H1 (cell line): ENCODE data around the gene SLC12A6. TPM values are rescaled to one million over a fixed set of nuclear protein-coding genes. Genes with fewer than 3 reads are reported as not detected.

Experiments used
- CTCF ChIA-PET: fragments of 300-600 bp; sonication (Branson Sonifier 250); formaldehyde crosslinking; loops from one replicate; lab custom pipeline; 2021; ENCODE audit not compliant: partially characterized antibody; lab: Charles Lee
- POLR2A ChIA-PET: fragments of 300-600 bp; sonication (Branson Sonifier 250); formaldehyde crosslinking; loops from one replicate; lab custom pipeline; 2021; ENCODE audit warnings: inconsistent platforms; ENCODE audit not compliant: partially characterized antibody; lab: Charles Lee
- DNase-seq, 2 experiments: peaks; one replicate each; pipeline versions ENCODE4 v3.0.0 to v3.0.0-alpha.2; 2010 to 2022; ENCODE audit warnings: low spot score in 2 of 2, low read depth in 1 of 2, mixed read lengths in 1 of 2
- FAIRE-seq: peaks from 2 replicates; lab custom pipeline; 2011; peaks lifted over from hg19 to GRCh38; lab: Jason Lieb, UNC
- H2AFZ ChIP-seq: 2 replicates; pipeline ENCODE4 v1.8.1; 2012; ENCODE audit warnings: low read length, inconsistent platforms
- H2AK5ac ChIP-seq: 2 replicates; pipeline ENCODE4 v1.6.1; 2013; ENCODE audit warnings: low read depth, low read length
- H2BK120ac ChIP-seq: replicated peaks from 2 replicates; pipeline ENCODE3; 2013; ENCODE audit warnings: low read depth, low read length, inconsistent platforms
- H2BK12ac ChIP-seq: 2 replicates; pipeline ENCODE4 v1.6.1; 2013; ENCODE audit warnings: low read depth, low read length
- H2BK15ac ChIP-seq: 2 replicates; pipeline ENCODE4 v1.6.1; 2013; ENCODE audit warnings: low read length
- H2BK20ac ChIP-seq: 2 replicates; pipeline ENCODE4 v1.6.1; 2013; ENCODE audit warnings: low read length
- H2BK5ac ChIP-seq: 2 replicates; pipeline ENCODE4 v1.6.1; 2013; ENCODE audit warnings: low read depth, low read length
- H3K14ac ChIP-seq: 2 replicates; pipeline ENCODE4 v1.6.1; 2013; ENCODE audit warnings: inconsistent platforms; ENCODE audit not compliant: insufficient read length
- H3K18ac ChIP-seq: 2 replicates; pipeline ENCODE4 v1.6.1; 2013; ENCODE audit warnings: low read length; ENCODE audit errors: extremely low read depth
- H3K23ac ChIP-seq: 2 replicates; pipeline ENCODE4 v1.6.1; 2013; ENCODE audit warnings: inconsistent platforms; ENCODE audit not compliant: insufficient read length
- H3K23me2 ChIP-seq: 2 replicates; pipeline ENCODE4 v1.6.1; 2013; ENCODE audit warnings: low read depth, low read length
- H3K27ac ChIP-seq: 2 replicates; pipeline ENCODE4 v1.6.1; 2011; ENCODE audit warnings: low read depth, low read length, inconsistent platforms
- H3K27me3 ChIP-seq, 4 experiments: replicated peaks in 1 of 4; 1 replicate in 1 of 4; 2 replicates in 3 of 4; pipeline versions ENCODE4 v1.6.1 to v1.8.1; 2011 to 2013; ENCODE audit warnings: low read length in 3 of 4, mild to moderate bottlenecking in 3 of 4, inconsistent platforms in 2 of 4, mixed read lengths in 2 of 4, moderate library complexity in 1 of 4; ENCODE audit not compliant: control insufficient read depth in 3 of 4, insufficient read depth in 3 of 4; ENCODE audit errors: extremely low read depth in 1 of 4
- H3K36me3 ChIP-seq, 4 experiments: 2 replicates each; pipeline versions ENCODE4 v1.6.1 to v1.8.1; 2011 to 2013; ENCODE audit warnings: mild to moderate bottlenecking in 4 of 4, low read length in 3 of 4, moderate library complexity in 2 of 4, control low read depth in 1 of 4, inconsistent platforms in 1 of 4; ENCODE audit not compliant: insufficient read depth in 4 of 4, control insufficient read depth in 2 of 4
- H3K4ac ChIP-seq: replicated peaks from 2 replicates; pipeline ENCODE3; 2013; ENCODE audit warnings: low read length, low read depth, mixed read lengths, inconsistent platforms; ENCODE audit not compliant: insufficient read length
- H3K4me1 ChIP-seq, 4 experiments: replicated peaks in 1 of 4; 1 replicate in 1 of 4; 2 replicates in 3 of 4; pipeline versions ENCODE4 v1.6.1 to v1.8.1; 2011 to 2013; ENCODE audit warnings: low read length in 3 of 4, inconsistent platforms in 2 of 4, mixed read lengths in 1 of 4; ENCODE audit not compliant: insufficient read depth in 4 of 4, control insufficient read depth in 3 of 4
- H3K4me2 ChIP-seq, 2 experiments: 2 replicates each; pipeline versions ENCODE4 v1.6.1 to v1.8.1; 2011 to 2013; ENCODE audit warnings: low read depth in 2 of 2, low read length in 2 of 2, control low read depth in 1 of 2, inconsistent platforms in 1 of 2, mild to moderate bottlenecking in 1 of 2; ENCODE audit not compliant: insufficient read depth in 1 of 2
- H3K4me3 ChIP-seq, 4 experiments: fragments of 200-600, 300-600 bp in 1 of 4; sonication (generic), shearing (Covaris generic), sonication (Bioruptor Twin) in 1 of 4; 2 replicates each; pipeline versions ENCODE4 v1.5.1 to v1.8.1; 2011 to 2016; ENCODE audit warnings: low read length in 4 of 4, low read depth in 3 of 4, control low read depth in 2 of 4, inconsistent platforms in 2 of 4, mild to moderate bottlenecking in 2 of 4, mixed read lengths in 1 of 4, moderate library complexity in 1 of 4; ENCODE audit not compliant: insufficient read depth in 2 of 4; ENCODE audit errors: extremely low read depth in 1 of 4
- H3K56ac ChIP-seq: replicated peaks from 2 replicates; pipeline ENCODE3; 2013; ENCODE audit warnings: low read depth, mild to moderate bottlenecking, mixed read lengths, low read length, inconsistent platforms; ENCODE audit not compliant: insufficient read length
- H3K79me1 ChIP-seq: 2 replicates; pipeline ENCODE4 v1.6.1; 2013; ENCODE audit warnings: low read depth, low read length, control low read depth
- H3K79me2 ChIP-seq, 2 experiments: 2 replicates each; pipeline versions ENCODE4 v1.6.1 to v1.8.1; 2012 to 2013; ENCODE audit warnings: low read length in 2 of 2, mild to moderate bottlenecking in 2 of 2, inconsistent platforms in 1 of 2; ENCODE audit not compliant: insufficient read depth in 2 of 2, control insufficient read depth in 1 of 2
- H3K9ac ChIP-seq, 4 experiments: replicated peaks in 1 of 4; 1 replicate in 1 of 4; 2 replicates in 3 of 4; pipeline versions ENCODE4 v1.6.1 to v1.8.1; 2011 to 2013; ENCODE audit warnings: low read depth in 3 of 4, low read length in 3 of 4, control low read depth in 2 of 4, mild to moderate bottlenecking in 2 of 4, moderate library complexity in 2 of 4, inconsistent platforms in 1 of 4; ENCODE audit errors: extremely low read depth in 1 of 4
- H3K9me3 ChIP-seq, 2 experiments: 2 replicates each; pipeline versions ENCODE4 v1.6.1 to v1.8.1; 2012 to 2013; ENCODE audit warnings: mild to moderate bottlenecking in 2 of 2, moderate library complexity in 2 of 2, control low read depth in 1 of 2, inconsistent platforms in 1 of 2, low read depth in 1 of 2, low read length in 1 of 2, mixed read lengths in 1 of 2; ENCODE audit not compliant: insufficient read depth in 2 of 2
- H4K20me1 ChIP-seq, 2 experiments: replicated peaks in 1 of 2; 2 replicates each; pipeline versions ENCODE3 to v1.8.1; 2011 to 2013; ENCODE audit warnings: inconsistent platforms in 2 of 2, low read length in 2 of 2, mild to moderate bottlenecking in 1 of 2; ENCODE audit not compliant: insufficient read depth in 2 of 2, control insufficient read depth in 1 of 2
- H4K5ac ChIP-seq: 2 replicates; pipeline ENCODE4 v1.6.1; 2013; ENCODE audit warnings: low read length, low read depth, mixed read lengths, inconsistent platforms; ENCODE audit not compliant: insufficient read length
- H4K8ac ChIP-seq: 2 replicates; pipeline ENCODE4 v1.8.0; 2013; ENCODE audit warnings: mild to moderate bottlenecking, moderate library complexity, low read length, inconsistent platforms; ENCODE audit not compliant: insufficient read depth; ENCODE audit errors: extremely low read depth
- H4K91ac ChIP-seq: replicated peaks from 2 replicates; pipeline ENCODE3; 2013; ENCODE audit warnings: low read length, mixed read lengths, inconsistent platforms; ENCODE audit not compliant: insufficient read length
- HDAC2 ChIP-seq, 2 experiments: fragments of 300-600 bp in 1 of 2; sonication (generic) in 1 of 2; IDR thresholded peaks; 2 replicates each; pipeline ENCODE4 v1.6.1; 2011 to 2012; ENCODE audit warnings: low read depth in 2 of 2, low read length in 2 of 2, mild to moderate bottlenecking in 2 of 2, moderate library complexity in 2 of 2, borderline replicate concordance in 1 of 2, inconsistent platforms in 1 of 2
- RNF2 ChIP-seq: fragments of 200-900, 300-1000 bp; sonication (generic); IDR thresholded peaks from 2 replicates; pipeline ENCODE4 v1.7.1; 2016; ENCODE audit warnings: borderline replicate concordance, low read depth, mild to moderate bottlenecking, antibody characterized with exemption, low read length; ENCODE audit not compliant: poor library complexity, severe bottlenecking; ENCODE audit errors: missing control alignments
- WGBS, 2 experiments: shearing (Covaris generic) in 1 of 2; methylation state at CpG; one replicate each; pipeline versions ENCODE4 v1.1.6 to v1.1.7; 2013 to 2015; ENCODE audit warnings: low lambda C conversion rate in 2 of 2, mixed read lengths in 2 of 2, inconsistent platforms in 1 of 2, low coverage in 1 of 2, missing lambda C conversion rate in 1 of 2; ENCODE audit not compliant: insufficient replicate concordance in 2 of 2, insufficient coverage in 1 of 2, insufficient read length in 1 of 2; ENCODE audit errors: extremely low coverage in 1 of 2, missing lambda C conversion rate in 1 of 2; 5-methylcytosine and 5-hydroxymethylcytosine counted together
- polyA plus RNA-seq, 7 experiments: library from polyadenylated mRNA; depleted of rRNA in 3 of 7; stranded (reverse) in 5 of 7; unstranded in 2 of 7; fragments of >200 nt in 5 of 7; fragments of 200-250 nt in 2 of 7; gene quantifications; 1 replicate in 5 of 7; 2 replicates in 1 of 7; 4 replicates in 1 of 7; pipeline versions ENCODE4 v1.2.1 to v1.2.3, GENCODE V29; 2011 to 2013; ENCODE audit warnings: missing spikeins in 2 of 7, mixed read lengths in 2 of 7
- total RNA-seq: library from RNA; stranded (reverse); fragmentation: NEBNext Ultra II Directional; extraction: Animal tissue kit (Norgen Biotek cat#: 25700); gene quantifications from 2 replicates; pipeline ENCODE4 v1.2.1, GENCODE V29; 2021

The SLC12A6 gene
- total and polyA plus RNA-seq, 2 of the 8 experiments (the other 6 are each of a cell fraction or from before 2014, with no cell fraction given) = 9.2 to 11.1 TPM

GRCh38 chr15:34339946-34340345, 2.4 kb upstream of the SLC12A6 start:
- peaks cover 0 to 4% (median 2%) of the 10 kb centered on the region in 4 experiments; a peak in 4 of 7 replicates for H3K4me1 ChIP-seq
- TF ChIP-seq RNF2 (no peak), HDAC2 (IDR thresholded peaks at IDR 0.05; ENCODE audit: borderline replicate concordance in 1 of 2, low read depth in 2 of 2, low read length in 2 of 2) (no peak)
- TF ChIP-seq, all 59 proteins: peak for 0
- Histone ChIP-seq H3K23ac (no peak overlapping the region), H3K9me3 (no peaks in the 10 kb centered on the region), H2AK5ac (no peak overlapping the region), H4K5ac (no peak overlapping the region), H3K9ac (no peak overlapping the region), H4K20me1 (no peaks in the 10 kb centered on the region), H3K23me2 (peaks cover 8% of the 10 kb centered on the region; the same call in 1 of the 2 replicates), H3K14ac (no peak overlapping the region), H3K79me2 (peaks cover 0 to 20% of the 10 kb centered on the region in 2 experiments; a peak in 3 of 4 replicates), H3K79me1 (peaks cover 4% of the 10 kb centered on the region; the same call in 1 of the 2 replicates), H3K4me2 (no peak overlapping the region), H2BK5ac (no peak overlapping the region), H3K56ac (no peak overlapping the region), H2AFZ (no peak overlapping the region), H3K27ac (no peak overlapping the region), H2BK12ac (no peak overlapping the region), H3K36me3 (peaks cover 2 to 13% (median 6%) of the 10 kb centered on the region in 4 experiments; a peak in 5 of 8 replicates), H3K27me3 (no peaks in the 10 kb centered on the region), H2BK20ac (no peak overlapping the region), H2BK15ac (no peak overlapping the region), H3K18ac (no peak overlapping the region), H2BK120ac (no peak overlapping the region), H4K91ac (no peak overlapping the region), H3K4me3 (no peak overlapping the region), H4K8ac (no peak overlapping the region), H3K4ac (no peak overlapping the region)
- DNase-seq (no peak), FAIRE-seq (no peak)
- CTCF ChIA-PET = no interaction called here
- POLR2A ChIA-PET = interaction anchor here (1.1 to 4.7 kb wide), 3 partner anchors 20 to 27 kb away, joined by 3 to 35 read pairs (median 4); partner anchors contain the start of gene LPCAT4
- 94% methylated on average over 3 of the region's 3 CpGs; no CpG with 5 or more reads in 1 of the 2 experiments for WGBS, 2 experiments
